Parathyroid adenoma (tissue), 2 donors: ENCODE results near the gene LRP8.

Source experiments
- H2AFZ ChIP-seq: fragments of 300-600 bp; sonication (generic); one replicate; pipeline ENCODE4 v1.7.0; 2017; ENCODE audit warnings: antibody characterized with exemption, mild to moderate bottlenecking
- H3K27ac ChIP-seq: fragments of 300-600 bp; sonication (generic); one replicate; pipeline ENCODE4 v1.7.0; 2017
- H3K27me3 ChIP-seq: fragments of 300-600 bp; sonication (generic); one replicate; pipeline ENCODE4 v1.7.0; 2017; ENCODE audit warnings: low read length; ENCODE audit not compliant: control insufficient read depth, insufficient read depth
- H3K36me3 ChIP-seq: fragments of 300-600 bp; sonication (generic); one replicate; pipeline ENCODE4 v1.7.0; 2017; ENCODE audit warnings: low read length; ENCODE audit not compliant: control insufficient read depth, insufficient read depth
- H3K4me1 ChIP-seq: fragments of 300-600 bp; sonication (generic); one replicate; pipeline ENCODE4 v1.7.0; 2017; ENCODE audit warnings: control low read depth
- H3K4me2 ChIP-seq: fragments of 300-600 bp; sonication (generic); one replicate; pipeline ENCODE4 v1.7.0; 2017; ENCODE audit warnings: low read length
- H3K4me3 ChIP-seq: fragments of 300-600 bp; sonication (generic); one replicate; pipeline ENCODE4 v1.7.0; 2017; ENCODE audit warnings: low read depth, low read length
- H3K79me2 ChIP-seq: fragments of 300-600 bp; sonication (generic); one replicate; pipeline ENCODE4 v1.7.0; 2017; ENCODE audit warnings: control low read depth
- H3K9ac ChIP-seq: fragments of 300-600 bp; sonication (generic); one replicate; pipeline ENCODE4 v1.7.0; 2017; ENCODE audit warnings: mild to moderate bottlenecking
- H3K9me3 ChIP-seq: fragments of 300-600 bp; sonication (generic); one replicate; pipeline ENCODE4 v1.7.0; 2017; ENCODE audit warnings: low read length; ENCODE audit not compliant: control insufficient read depth
- CTCF ChIP-seq: fragments of 300-600 bp; sonication (generic); IDR thresholded peaks from one replicate; pipeline ENCODE4 v1.7.0; 2017; ENCODE audit warnings: antibody characterized with exemption, mild to moderate bottlenecking
- donor health status: primary hyperparathyroidism.

LRP8 gene

GRCh38 chr1:53310847-53311681 is 16.8 kb downstream of the LRP8 start:
- no peak overlapping the region for H2AFZ ChIP-seq
- no peaks in the 10 kb centered on the region for H3K4me1 ChIP-seq
- H3K4me2 ChIP-seq = no peak overlapping the region
- H3K79me2 ChIP-seq = no peaks in the 10 kb centered on the region
- no peak overlapping the region for H3K9ac ChIP-seq
- H3K36me3 ChIP-seq = no peaks in the 10 kb centered on the region
- H3K4me3 ChIP-seq = no peak overlapping the region
- H3K9me3 ChIP-seq = no peaks in the 10 kb centered on the region
- no peaks in the 10 kb centered on the region for H3K27me3 ChIP-seq
- no peak overlapping the region for H3K27ac ChIP-seq
- TF ChIP-seq CTCF = no peak

GRCh38 chr1:53309802-53310201 is 18.1 kb downstream of the LRP8 start:
- no peak overlapping the region for H3K27ac ChIP-seq
- no peaks in the 10 kb centered on the region for H3K4me1 ChIP-seq
- no peaks in the 10 kb centered on the region for H3K27me3 ChIP-seq
- H3K9ac ChIP-seq = no peak overlapping the region
- no peaks in the 10 kb centered on the region for H3K9me3 ChIP-seq
- H3K4me3 ChIP-seq = no peak overlapping the region
- H3K36me3 ChIP-seq = no peaks in the 10 kb centered on the region
- no peak for TF ChIP-seq CTCF
- no peak overlapping the region for H3K4me2 ChIP-seq
- no peak overlapping the region for H2AFZ ChIP-seq
- no peaks in the 10 kb centered on the region for H3K79me2 ChIP-seq

- no peaks in the 10 kb centered on the region for H3K79me2 ChIP-seq
- no peak overlapping the region for H3K4me3 ChIP-seq
- no peaks in the 10 kb centered on the region for H3K9me3 ChIP-seq
- no peaks in the 10 kb centered on the region for H3K36me3 ChIP-seq
- H2AFZ ChIP-seq = no peak overlapping the region
- H3K4me2 ChIP-seq = no peak overlapping the region
- no peak for TF ChIP-seq CTCF
- H3K27ac ChIP-seq = no peak overlapping the region
- H3K4me1 ChIP-seq = no peaks in the 10 kb centered on the region
- no peak overlapping the region for H3K9ac ChIP-seq
- H3K27me3 ChIP-seq = no peaks in the 10 kb centered on the region
These were observed 19.4 kb downstream of the LRP8 start for GRCh38 chr1:53308506-53308905.

GRCh38 chr1:53307037-53307436 is 20.8 kb downstream of the LRP8 start:
- no peaks in the 10 kb centered on the region for H3K4me1 ChIP-seq
- no peak overlapping the region for H3K9ac ChIP-seq
- no peak overlapping the region for H3K4me3 ChIP-seq
- H3K79me2 ChIP-seq = no peaks in the 10 kb centered on the region
- no peaks in the 10 kb centered on the region for H3K9me3 ChIP-seq
- no peaks in the 10 kb centered on the region for H3K27me3 ChIP-seq
- H3K27ac ChIP-seq = no peak overlapping the region
- TF ChIP-seq CTCF = no peak
- H3K36me3 ChIP-seq = no peaks in the 10 kb centered on the region
- no peak overlapping the region for H3K4me2 ChIP-seq
- H2AFZ ChIP-seq = no peak overlapping the region

- Histone ChIP-seq H3K27ac (no peak overlapping the region), H3K36me3 (no peaks in the 10 kb centered on the region), H2AFZ (no peak overlapping the region), H3K4me1 (no peaks in the 10 kb centered on the region), H3K9ac (no peak overlapping the region), H3K4me2 (no peak overlapping the region), H3K9me3 (no peaks in the 10 kb centered on the region), H3K79me2 (no peaks in the 10 kb centered on the region), H3K27me3 (no peaks in the 10 kb centered on the region), H3K4me3 (no peak overlapping the region)
- no peak for TF ChIP-seq CTCF
These were observed 21.7 kb downstream of the LRP8 start for GRCh38 chr1:53306168-53306567.
